Measurements from ENCODE around the gene KCNH1. TPM values are rescaled to one million over a fixed set of nuclear protein-coding genes. Genes with fewer than 3 reads are reported as not detected.

The KCNH1 gene
- total and polyA plus RNA-seq, 9 of the 15 experiments (the other 6 are each of a cell fraction or from before 2014, with no cell fraction given): not detected

- DNase-seq (ENCODE audit: extremely low read depth in 1 of 4, low spot score in 3 of 4) (no peak), FAIRE-seq (no peak), ATAC-seq (no peak)
- H3K4me2 ChIP-seq (ENCODE audit: insufficient read depth, low read length): no peak overlapping the region
- no peaks in the 10 kb centered on the region for H3K4me1 ChIP-seq (replicated peaks in 1 of 2; ENCODE audit: control insufficient read depth in 2 of 2, insufficient read depth in 2 of 2, low read length in 2 of 2)
- H3K9ac ChIP-seq (ENCODE audit: insufficient read depth in 1 of 2, low read depth in 2 of 2, low read length in 2 of 2): no peak overlapping the region
- H3K27ac ChIP-seq (ENCODE audit: extremely low read depth, low read depth, low read length): no peak overlapping the region
- ChIA-PET POLR2A (no interaction called here), CTCF (ENCODE audit: low intra/inter-chr PET ratio) (no interaction called here)
- no peaks in the 10 kb centered on the region for H3K9me3 ChIP-seq (replicated peaks; ENCODE audit: control insufficient read depth, insufficient read depth, low read depth, low read length)
- TF ChIP-seq SNIP1 (IDR thresholded peaks at IDR 0.05; ENCODE audit: low read depth) (no peak), MGA (IDR thresholded peaks at IDR 0.05) (no peak), ZNF707 (CRISPR knock-in tag; conservative IDR thresholded peaks at IDR 0.05) (no peak), DIDO1 (tag; IDR thresholded peaks at IDR 0.05; ENCODE audit: low read depth) (no peak), UBTF (IDR thresholded peaks at IDR 0.05; ENCODE audit: borderline replicate concordance in 1 of 2, low read depth in 2 of 2, low read length in 2 of 2) (no peak), FOXJ3 (CRISPR knock-in tag; IDR thresholded peaks at IDR 0.05) (no peak), NCOA2 (IDR thresholded peaks at IDR 0.05; ENCODE audit: partially characterized antibody in 2 of 2) (no peak), ARID1B (IDR thresholded peaks at IDR 0.05) (no peak), TAF7 (tag; IDR thresholded peaks at IDR 0.05) (no peak)
- H3K4me3 ChIP-seq: no peak overlapping the region
- BruUV-seq (replicated peaks): no TSS peak
- H3K79me2 ChIP-seq (ENCODE audit: control insufficient read depth, insufficient read depth, low read length): no peaks in the 10 kb centered on the region
- H3K9me1 ChIP-seq (ENCODE audit: control insufficient read depth, insufficient read depth, low read length): no peaks in the 10 kb centered on the region
- intact Hi-C loops (cut with micrococcal nuclease): no loop called here
- in situ Hi-C loops (cut with MboI): no loop called here
- no peaks in the 10 kb centered on the region for H4K20me1 ChIP-seq (replicated peaks; ENCODE audit: control insufficient read depth, insufficient read depth, low read length)
- no peak overlapping the region for H2AFZ ChIP-seq (ENCODE audit: low read depth, low read length)
- no peaks in the 10 kb centered on the region for H3K27me3 ChIP-seq (ENCODE audit: control insufficient read depth in 2 of 2, insufficient read depth in 2 of 2, low read length in 2 of 2)
- no peaks in the 10 kb centered on the region for H3K36me3 ChIP-seq (ENCODE audit: control insufficient read depth, insufficient read depth, low read length)
Measured at GRCh38 chr1:210980082-210980481, 153.9 kb downstream of the KCNH1 start.
